Neural cell (in vitro differentiated cells): ENCODE results near the gene PRXL2A.

ENCODE experiments used
- CTCF ChIP-seq: fragments of 450-650 bp; IDR thresholded peaks from 2 replicates; pipeline ENCODE4 v1.5.1; 2014; ENCODE audit warnings: antibody characterized with exemption, mild to moderate bottlenecking, moderate library complexity; ENCODE audit not compliant: poor library complexity, severe bottlenecking
- TAF1 ChIP-seq: IDR thresholded peaks from 2 replicates; pipeline ENCODE4 v1.6.1; 2012; ENCODE audit warnings: low read depth

- TF ChIP-seq TAF1 = no peak
- TF ChIP-seq CTCF = no peak
Measured at GRCh38 chr10:80406204-80406603, 2.1 kb upstream of the PRXL2A start.
